CD4-positive, CD25-positive, alpha-beta regulatory T cell (primary cell): ENCODE measurements around the gene FGF1. TPM values are rescaled to one million over a fixed set of nuclear protein-coding genes. Genes with fewer than 3 reads are reported as not detected.

Source experiments
- ATAC-seq, 2 donors: fragments of 150-1000 bp; cut with Tn5 transposase; one replicate each; pipeline ENCODE4 v1.10.0; 2021; ENCODE audit warnings: low read depth in 2 of 2, moderate number of reproducible peaks in 2 of 2, moderate library complexity in 1 of 2
- DNase-seq, 3 donors: peaks; one replicate each; pipeline versions ENCODE4 v3.0.0 to v3.0.0-alpha.2; 2012 to 2022; ENCODE audit warnings: mixed read lengths in 1 of 3
- H3K27ac ChIP-seq: one replicate; pipeline ENCODE4 v1.7.0; 2013; ENCODE audit warnings: mild to moderate bottlenecking, low read length; ENCODE audit not compliant: insufficient read depth, poor library complexity, severe bottlenecking
- H3K27me3 ChIP-seq: one replicate; pipeline ENCODE4 v1.7.0; 2013; ENCODE audit warnings: low read length; ENCODE audit not compliant: control insufficient read depth, insufficient read depth
- H3K36me3 ChIP-seq: one replicate; pipeline ENCODE4 v1.7.0; 2013; ENCODE audit warnings: mild to moderate bottlenecking, low read length, moderate library complexity; ENCODE audit not compliant: control insufficient read depth, insufficient read depth
- H3K4me1 ChIP-seq: 2 replicates; pipeline ENCODE4 v1.7.0; 2013; ENCODE audit warnings: mild to moderate bottlenecking, low read length; ENCODE audit not compliant: insufficient read depth, control insufficient read depth, poor library complexity, severe bottlenecking
- H3K4me3 ChIP-seq: one replicate; pipeline ENCODE4 v1.7.0; 2013; ENCODE audit warnings: low read depth, mild to moderate bottlenecking, low read length, moderate library complexity
- H3K9me3 ChIP-seq, 2 experiments: 1 replicate in 1 of 2; 2 replicates in 1 of 2; pipeline ENCODE4 v1.7.0; 2013; ENCODE audit warnings: low read length in 2 of 2, mild to moderate bottlenecking in 1 of 2, moderate library complexity in 1 of 2; ENCODE audit not compliant: control insufficient read depth in 2 of 2
- H3K27ac Mint-ChIP-seq, 3 donors: one replicate each; pipeline ENCODE4 v1.8.0; 2020 to 2022; ENCODE audit warnings: mild to moderate bottlenecking in 3 of 3, mixed read lengths in 3 of 3, moderate library complexity in 2 of 3
- H3K27me3 Mint-ChIP-seq: one replicate; pipeline ENCODE4 v1.8.0; 2022; ENCODE audit warnings: mild to moderate bottlenecking, mixed read lengths
- H3K36me3 Mint-ChIP-seq: one replicate; pipeline ENCODE4 v1.8.0; 2020; ENCODE audit warnings: mixed read lengths
- H3K4me1 Mint-ChIP-seq, 4 donors: one replicate each; pipeline ENCODE4 v1.8.0; 2020 to 2022; ENCODE audit warnings: mixed read lengths in 4 of 4, mild to moderate bottlenecking in 1 of 4
- H3K4me3 Mint-ChIP-seq, 4 donors: one replicate each; pipeline ENCODE4 v1.8.0; 2020 to 2022; ENCODE audit warnings: mild to moderate bottlenecking in 4 of 4, mixed read lengths in 4 of 4, moderate library complexity in 3 of 4
- H3K9me3 Mint-ChIP-seq, 7 donors: one replicate each; pipeline ENCODE4 v1.8.0; 2020 to 2022; ENCODE audit warnings: mixed read lengths in 7 of 7, mild to moderate bottlenecking in 3 of 7, moderate library complexity in 2 of 7
- polyA plus RNA-seq, 4 donors: library from polyadenylated mRNA; unstranded; fragments of 300-500 nt; fragmentation: Illumina TruSeq; gene quantifications; one replicate each; pipeline ENCODE4 v1.2.3, GENCODE V29; 2021
- total RNA-seq: library from RNA; stranded (reverse); gene quantifications from one replicate; pipeline ENCODE4 v1.2.3, GENCODE V29; 2022

The FGF1 gene
- total and polyA plus RNA-seq, 5 donors from 2014 or later, result not detected

DNA sequence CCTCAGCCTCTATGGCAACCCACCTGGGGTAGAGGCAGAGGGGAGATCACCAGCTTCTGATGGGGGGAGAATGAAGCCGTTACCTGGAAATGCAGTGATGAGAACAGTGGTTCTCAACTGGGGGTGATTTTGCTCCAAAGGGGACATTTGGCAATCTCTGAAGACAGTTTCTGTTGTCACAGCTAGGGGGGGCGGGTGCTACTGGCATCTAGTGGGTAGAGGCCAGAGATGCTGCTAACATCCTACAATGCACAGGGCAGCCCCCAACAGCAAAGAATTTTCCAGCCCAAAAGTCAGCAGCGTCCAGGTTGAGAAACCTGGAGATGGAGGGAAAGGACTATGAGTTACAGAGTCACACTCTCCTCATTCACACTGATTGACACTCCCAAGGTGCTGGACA is 84.5 kb downstream of the FGF1 start:
- Mint-ChIP-seq H3K4me1 (no peaks in the 10 kb centered on the region), H3K4me3 (no peak overlapping the region), H3K27me3 (peaks cover 36% of the 10 kb centered on the region), H3K27ac (no peak overlapping the region), H3K36me3 (no peaks in the 10 kb centered on the region), H3K9me3 (peaks cover 0 to 2% (median 0%) of the 10 kb centered on the region in 7 donors)
- no peak overlapping the region for H3K27ac ChIP-seq
- H3K27me3 ChIP-seq, result peaks cover 17% of the 10 kb centered on the region
- no peaks in the 10 kb centered on the region for H3K9me3 ChIP-seq
- ATAC-seq (no peak), DNase-seq (no peak)
- H3K4me1 ChIP-seq, result no peaks in the 10 kb centered on the region
- no peak overlapping the region for H3K4me3 ChIP-seq
- H3K36me3 ChIP-seq, result no peaks in the 10 kb centered on the region

DNA sequence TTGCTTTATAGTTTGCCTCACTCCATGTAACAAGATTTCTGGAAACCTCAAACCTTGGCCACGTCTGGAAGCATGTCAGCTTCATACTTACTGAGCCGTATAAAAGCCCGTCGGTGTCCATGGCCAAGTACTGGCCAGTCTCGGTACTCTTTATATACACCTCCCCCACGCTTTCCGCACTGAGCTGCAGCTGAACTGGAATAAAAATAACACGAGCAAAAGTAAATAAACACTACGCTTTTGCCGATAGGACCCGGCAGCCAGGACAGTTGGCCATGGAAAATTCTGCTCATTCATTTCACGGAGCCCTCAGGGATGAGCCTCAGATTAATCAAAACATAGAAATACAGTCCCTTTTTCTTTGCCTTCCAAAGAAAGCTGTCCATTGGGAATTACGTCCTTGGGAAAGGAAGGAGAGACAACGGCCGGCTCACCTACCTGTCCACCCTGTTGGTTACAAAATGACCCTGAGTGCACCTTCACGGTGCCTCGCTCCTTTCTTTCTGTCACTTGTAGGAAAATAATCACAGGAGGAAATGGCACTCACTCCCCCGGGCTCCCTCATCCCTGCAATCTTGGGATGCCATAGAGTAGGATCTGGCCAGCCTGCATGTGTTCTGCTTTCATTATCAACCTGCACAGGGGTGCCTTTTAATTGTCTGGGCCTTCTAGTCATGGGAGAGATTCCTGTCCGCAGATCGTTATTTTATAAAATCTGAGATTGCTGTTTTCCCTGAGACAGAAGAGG is 85.1 kb downstream of the FGF1 start:
- Histone ChIP-seq H3K27me3 (peaks cover 17% of the 10 kb centered on the region), H3K4me3 (no peak overlapping the region), H3K27ac (no peak overlapping the region), H3K4me1 (no peaks in the 10 kb centered on the region), H3K36me3 (no peaks in the 10 kb centered on the region), H3K9me3 (no peaks in the 10 kb centered on the region)
- H3K4me1 Mint-ChIP-seq, result no peaks in the 10 kb centered on the region
- H3K9me3 Mint-ChIP-seq, result peaks cover 0 to 2% (median 0%) of the 10 kb centered on the region in 7 donors
- H3K27ac Mint-ChIP-seq, result no peak overlapping the region
- no peak overlapping the region for H3K4me3 Mint-ChIP-seq
- DNase-seq, result no peak
- H3K36me3 Mint-ChIP-seq, result no peaks in the 10 kb centered on the region
- no peak for ATAC-seq
- peaks cover 36% of the 10 kb centered on the region for H3K27me3 Mint-ChIP-seq

DNA sequence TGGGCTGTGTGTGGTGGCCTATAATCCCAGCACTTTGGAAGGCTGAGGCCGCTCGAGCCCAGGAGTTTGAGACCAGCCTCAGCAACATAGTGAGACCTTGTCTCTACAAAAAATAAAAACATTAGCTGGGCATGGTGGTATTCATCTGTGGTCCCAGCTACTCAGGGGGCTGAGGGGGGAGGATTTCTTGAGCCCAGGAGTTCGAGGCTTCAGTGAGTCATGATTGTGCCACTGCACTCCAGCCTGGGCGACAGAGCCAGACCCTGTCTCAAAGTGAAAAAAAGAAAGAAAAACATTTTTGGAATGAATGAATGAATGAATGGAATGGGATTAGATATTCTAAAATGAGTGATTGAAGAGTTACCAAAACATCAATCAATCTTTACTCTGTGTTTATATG is 85.8 kb downstream of the FGF1 start:
- peaks cover 0 to 2% (median 0%) of the 10 kb centered on the region in 7 donors for H3K9me3 Mint-ChIP-seq
- H3K4me1 ChIP-seq, result no peaks in the 10 kb centered on the region
- H3K36me3 ChIP-seq, result no peaks in the 10 kb centered on the region
- peaks cover 41% of the 10 kb centered on the region for H3K27me3 Mint-ChIP-seq
- no peaks in the 10 kb centered on the region for H3K4me1 Mint-ChIP-seq
- H3K27me3 ChIP-seq, result peaks cover 17% of the 10 kb centered on the region
- no peak overlapping the region for H3K4me3 Mint-ChIP-seq
- H3K27ac Mint-ChIP-seq, result no peak overlapping the region
- no peak for DNase-seq
- no peak overlapping the region for H3K27ac ChIP-seq
- no peak for ATAC-seq
- no peaks in the 10 kb centered on the region for H3K9me3 ChIP-seq
- H3K4me3 ChIP-seq, result no peak overlapping the region
- H3K36me3 Mint-ChIP-seq, result no peaks in the 10 kb centered on the region

DNA sequence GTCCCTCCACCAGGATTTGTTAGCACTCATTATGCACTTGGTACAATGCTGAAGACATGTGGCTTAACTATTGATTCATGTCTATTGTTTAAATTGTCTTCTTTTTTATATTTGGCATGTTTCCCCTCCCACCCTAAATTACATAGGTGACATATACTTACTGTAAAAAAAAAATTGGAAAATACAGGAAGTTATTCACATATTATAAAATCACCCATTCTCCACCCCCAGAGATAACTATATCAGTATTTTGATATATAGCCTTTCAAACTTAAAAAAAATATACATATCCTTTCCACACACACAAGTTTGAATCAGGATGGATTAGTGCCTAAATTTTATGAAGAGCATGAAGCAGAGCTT is 87.6 kb downstream of the FGF1 start:
- Mint-ChIP-seq H3K27me3 (peaks cover 39% of the 10 kb centered on the region), H3K9me3 (no peaks in the 10 kb centered on the region), H3K27ac (no peak overlapping the region), H3K4me1 (no peaks in the 10 kb centered on the region), H3K4me3 (no peak overlapping the region), H3K36me3 (no peaks in the 10 kb centered on the region)
- no peaks in the 10 kb centered on the region for H3K4me1 ChIP-seq
- ATAC-seq (no peak), DNase-seq (no peak)
- H3K27me3 ChIP-seq, result peaks cover 18% of the 10 kb centered on the region
- H3K4me3 ChIP-seq, result no peak overlapping the region
- no peaks in the 10 kb centered on the region for H3K36me3 ChIP-seq
- no peaks in the 10 kb centered on the region for H3K9me3 ChIP-seq
- H3K27ac ChIP-seq, result no peak overlapping the region

DNA sequence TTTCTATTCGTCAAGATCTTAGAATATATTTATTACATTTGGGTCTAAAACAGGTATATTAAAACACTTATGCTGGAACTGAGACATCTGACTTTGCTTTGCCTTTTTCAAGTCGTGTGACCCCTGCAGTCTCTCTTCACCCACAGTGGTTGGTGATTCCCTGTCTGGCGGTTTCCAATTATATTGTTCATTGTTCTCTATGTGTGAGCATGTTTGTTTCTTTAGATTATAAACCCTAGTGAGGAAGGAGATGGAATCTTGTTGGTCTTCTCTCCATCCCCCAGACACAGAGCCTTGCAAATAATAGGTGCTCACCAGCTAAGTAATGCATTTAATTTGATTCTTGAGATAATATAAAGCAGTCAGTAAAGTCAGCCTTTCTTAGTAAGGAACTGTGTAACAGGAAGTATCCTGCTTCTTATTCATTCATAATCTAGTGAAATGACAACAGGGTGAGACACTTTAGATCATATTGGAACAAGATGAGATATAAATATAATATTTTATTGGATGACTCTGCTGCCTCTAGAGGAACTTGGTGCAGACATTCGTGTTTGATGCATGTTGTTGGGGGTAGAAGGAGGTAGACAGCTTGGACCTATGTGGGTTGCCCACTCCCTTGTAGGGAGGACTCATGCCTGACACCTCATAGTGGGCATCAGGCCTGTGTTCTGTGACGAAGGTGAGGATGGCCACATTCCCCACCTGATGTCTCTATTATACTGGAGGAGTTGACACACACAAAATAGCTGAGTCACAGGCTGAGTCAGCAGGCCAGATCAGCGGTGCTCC is 88.1 kb downstream of the FGF1 start:
- Mint-ChIP-seq H3K27ac (peak overlapping the region in 1 of 3 donors; percentile 58), H3K9me3 (no peaks in the 10 kb centered on the region), H3K4me3 (no peak overlapping the region), H3K27me3 (peaks cover 43% of the 10 kb centered on the region), H3K36me3 (no peaks in the 10 kb centered on the region), H3K4me1 (no peaks in the 10 kb centered on the region)
- no peak for DNase-seq
- no peak for ATAC-seq
- Histone ChIP-seq H3K27ac (no peak overlapping the region), H3K36me3 (no peaks in the 10 kb centered on the region), H3K9me3 (no peaks in the 10 kb centered on the region), H3K27me3 (peaks cover 20% of the 10 kb centered on the region), H3K4me3 (no peak overlapping the region), H3K4me1 (no peaks in the 10 kb centered on the region)

GRCh38 chr5:142597025-142597424 is 88.9 kb downstream of the FGF1 start:
- Mint-ChIP-seq H3K36me3 (no peaks in the 10 kb centered on the region), H3K27ac (no peak overlapping the region)
- H3K4me3 ChIP-seq, result no peak overlapping the region

GRCh38 chr5:142592365-142592764 is 93.5 kb downstream of the FGF1 start:
- Histone ChIP-seq H3K4me1 (no peaks in the 10 kb centered on the region), H3K36me3 (no peaks in the 10 kb centered on the region), H3K27ac (no peak overlapping the region), H3K9me3 (no peaks in the 10 kb centered on the region), H3K4me3 (no peak overlapping the region), H3K27me3 (peaks cover 12% of the 10 kb centered on the region)
- H3K4me1 Mint-ChIP-seq, result peaks cover 0 to 3% (median 0%) of the 10 kb centered on the region in 4 donors
- H3K36me3 Mint-ChIP-seq, result no peaks in the 10 kb centered on the region
- ATAC-seq, result no peak
- DNase-seq, result no peak
- H3K9me3 Mint-ChIP-seq, result peaks cover 0 to 1% (median 0%) of the 10 kb centered on the region in 7 donors
- H3K27me3 Mint-ChIP-seq, result peaks cover 46% of the 10 kb centered on the region
- no peak overlapping the region for H3K27ac Mint-ChIP-seq
- H3K4me3 Mint-ChIP-seq, result no peak overlapping the region

More at GRCh38 chr5:142597025-142597424, 88.9 kb downstream of the FGF1 start:
- Mint-ChIP-seq H3K4me3 (no peak overlapping the region), H3K4me1 (no peaks in the 10 kb centered on the region), H3K27me3 (peaks cover 40% of the 10 kb centered on the region), H3K9me3 (no peaks in the 10 kb centered on the region)
- H3K27me3 ChIP-seq, result peaks cover 22% of the 10 kb centered on the region
- no peak for DNase-seq
- no peaks in the 10 kb centered on the region for H3K36me3 ChIP-seq
- ATAC-seq, result no peak
- H3K9me3 ChIP-seq, result no peaks in the 10 kb centered on the region
- H3K4me1 ChIP-seq, result no peaks in the 10 kb centered on the region
- H3K27ac ChIP-seq, result no peak overlapping the region
